H1 (cell line): ENCODE results near the gene TAPBPL. TPM values are rescaled to one million over a fixed set of nuclear protein-coding genes. Genes with fewer than 3 reads are reported as not detected.

ENCODE experiments used
- POLR2AphosphoS5 ChIP-seq: IDR thresholded peaks from 2 replicates; pipeline ENCODE4 v1.6.1; 2011; ENCODE audit warnings: low read depth, low read length
- RAD21 ChIP-seq, 2 experiments: IDR thresholded peaks in 1 of 2; conservative IDR thresholded peaks in 1 of 2; 2 replicates each; pipeline ENCODE4 v1.6.1; 2011; ENCODE audit warnings: low read depth in 2 of 2, low read length in 2 of 2, improper control_type of control experiment in 1 of 2, inconsistent platforms in 1 of 2, mild to moderate bottlenecking in 1 of 2, moderate library complexity in 1 of 2
- polyA plus RNA-seq, 7 experiments: library from polyadenylated mRNA; depleted of rRNA in 3 of 7; stranded (reverse) in 5 of 7; unstranded in 2 of 7; fragments of >200 nt in 5 of 7; fragments of 200-250 nt in 2 of 7; gene quantifications; 1 replicate in 5 of 7; 2 replicates in 1 of 7; 4 replicates in 1 of 7; pipeline versions ENCODE4 v1.2.1 to v1.2.3, GENCODE V29; 2011 to 2013; ENCODE audit warnings: missing spikeins in 2 of 7, mixed read lengths in 2 of 7
- total RNA-seq: library from RNA; stranded (reverse); fragmentation: NEBNext Ultra II Directional; extraction: Animal tissue kit (Norgen Biotek cat#: 25700); gene quantifications from 2 replicates; pipeline ENCODE4 v1.2.1, GENCODE V29; 2021
- TF ChIP-seq, protein P1 (sequence below): IDR thresholded peaks from 2 replicates; pipeline ENCODE4 v1.6.1; 2012; ENCODE audit warnings: inconsistent platforms

TAPBPL gene
- total and polyA plus RNA-seq, 2 of the 8 experiments (the other 6 are each of a cell fraction or from before 2014, with no cell fraction given): 0.61 to 1.5 TPM

DNA sequence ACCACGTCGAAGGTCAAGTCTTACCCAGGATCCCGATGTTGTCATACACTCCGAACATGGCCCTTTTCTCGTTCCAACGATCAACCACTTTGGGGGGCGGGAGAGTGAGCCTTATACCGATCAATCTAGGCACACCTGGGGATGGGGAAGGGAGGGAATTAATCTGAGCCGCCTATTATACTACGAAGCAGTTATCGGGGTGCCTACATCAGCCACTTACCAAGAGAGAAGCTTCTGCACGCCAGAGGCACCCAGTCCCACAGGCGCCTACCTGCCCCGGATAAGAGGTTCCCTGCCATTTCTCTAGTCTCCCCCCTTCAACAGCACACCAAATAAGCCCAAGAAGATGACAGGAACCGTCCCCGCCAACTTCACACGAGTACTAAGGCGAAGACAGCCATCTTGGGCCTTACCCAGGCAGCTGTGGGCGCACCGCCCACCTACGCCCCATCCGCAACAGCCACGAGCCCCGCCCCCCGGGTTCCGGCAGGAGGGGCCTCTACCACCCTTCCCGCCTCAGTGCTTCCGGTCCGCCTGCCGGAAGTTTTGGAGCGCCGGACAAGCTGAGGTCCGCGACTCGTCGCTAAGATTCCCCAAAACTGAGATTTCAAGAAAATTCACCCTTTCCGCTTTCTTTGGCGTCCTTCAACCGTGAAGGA, 41.1 kb downstream of the TAPBPL start, which contains the start of gene MRPL51 (continued):
- TF ChIP-seq POLR2AphosphoS5: peak; percentile 88
- TF ChIP-seq, protein P1, sequence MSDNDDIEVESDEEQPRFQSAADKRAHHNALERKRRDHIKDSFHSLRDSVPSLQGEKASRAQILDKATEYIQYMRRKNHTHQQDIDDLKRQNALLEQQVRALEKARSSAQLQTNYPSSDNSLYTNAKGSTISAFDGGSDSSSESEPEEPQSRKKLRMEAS: peak; percentile 57
- no peak for TF ChIP-seq RAD21 (IDR thresholded peaks at IDR 0.05 in 1 of 2, conservative IDR thresholded peaks at IDR 0.05 in 1 of 2; ENCODE audit: low read depth in 2 of 2, low read length in 2 of 2)
